Gastroesophageal sphincter (tissue), 4 donors: ENCODE results near the gene ZC3H12D. TPM values are rescaled to one million over a fixed set of nuclear protein-coding genes. Genes with fewer than 3 reads are reported as not detected.
A peak's percentile ranks its signal among the peaks of the same experiment; 100 is the strongest.

Source experiments
- ATAC-seq: fragments of 150-250 bp; one replicate; pipeline ENCODE4 v1.9.1; 2016; ENCODE audit warnings: mild to moderate bottlenecking, moderate library complexity
- H3K27ac ChIP-seq, 4 donors: fragments of 200-600 bp; sonication (generic) in 3 of 4; 1 replicate in 3 of 4; 2 replicates in 1 of 4; pipeline ENCODE4 v1.5.1; 2016 to 2019
- H3K27me3 ChIP-seq: fragments of 200-600 bp; sonication (generic); one replicate; pipeline ENCODE4 v1.5.1; 2019
- H3K36me3 ChIP-seq, 2 donors: fragments of 200-600 bp; sonication (generic); one replicate each; pipeline ENCODE4 v1.5.1; 2019; ENCODE audit warnings: control low read depth in 1 of 2
- H3K4me1 ChIP-seq, 3 donors: fragments of 200-600 bp; sonication (generic); 1 replicate in 2 of 3; 2 replicates in 1 of 3; pipeline ENCODE4 v1.5.1; 2016 to 2019; ENCODE audit warnings: control low read depth in 2 of 3
- H3K4me3 ChIP-seq, 2 donors: fragments of 200-600 bp; sonication (generic); one replicate each; pipeline ENCODE4 v1.5.1; 2019; ENCODE audit warnings: mild to moderate bottlenecking in 1 of 2, moderate library complexity in 1 of 2
- H3K9me3 ChIP-seq, 3 donors: fragments of 200-600 bp; sonication (generic); one replicate each; pipeline ENCODE4 v1.5.1; 2017 to 2019; ENCODE audit warnings: control low read depth in 2 of 3
- CTCF ChIP-seq, 4 experiments: fragments of 200-600 bp in 2 of 4; fragments of 450-650 bp in 2 of 4; sonication (generic) in 1 of 4; IDR thresholded peaks; one replicate each; pipeline ENCODE4 v1.5.1; 2017 to 2019; ENCODE audit warnings: antibody characterized with exemption in 4 of 4, mild to moderate bottlenecking in 2 of 4, moderate library complexity in 2 of 4
- EP300 ChIP-seq: sonication (generic); formaldehyde crosslinking; IDR thresholded peaks from one replicate; pipeline ENCODE4 v1.6.1; 2017; ENCODE audit warnings: antibody characterized with exemption, mild to moderate bottlenecking
- POLR2A ChIP-seq, 2 donors: fragments of 450-650 bp; IDR thresholded peaks; one replicate each; pipeline ENCODE4 v1.6.1; 2017; ENCODE audit warnings: antibody characterized with exemption in 2 of 2, mild to moderate bottlenecking in 2 of 2, moderate library complexity in 1 of 2
- POLR2AphosphoS5 ChIP-seq: sonication (generic); formaldehyde crosslinking; IDR thresholded peaks from one replicate; pipeline ENCODE4 v1.6.1; 2017; ENCODE audit warnings: antibody characterized with exemption
- WGBS, 2 donors: methylation state at CpG; one replicate each; pipeline ENCODE4 v1.1.5; 2018; ENCODE audit warnings: low coverage in 1 of 2; 5-methylcytosine and 5-hydroxymethylcytosine counted together
- total RNA-seq, 4 donors: library from RNA; depleted of rRNA; stranded (reverse); fragments of >200 nt; gene quantifications; one replicate each; pipeline ENCODE4 v1.1.0, GENCODE V29; 2016

The ZC3H12D gene
- total RNA-seq, 4 donors from 2014 or later, result 0.78 to 1.9 (median 1.1) TPM

- H3K27ac ChIP-seq, result no peak overlapping the region
- peak; percentile 25 for ATAC-seq
- H3K27me3 ChIP-seq, result no peaks in the 10 kb centered on the region
- H3K9me3 ChIP-seq, result no peaks in the 10 kb centered on the region
- no peak for TF ChIP-seq EP300
- TF ChIP-seq POLR2AphosphoS5, result no peak
- no peak for TF ChIP-seq POLR2A (IDR thresholded peaks at IDR 0.05)
- no peak for TF ChIP-seq CTCF (IDR thresholded peaks at IDR 0.05)
- H3K4me1 ChIP-seq, result peaks cover 0 to 14% (median 0%) of the 10 kb centered on the region in 3 donors
- 80% methylated on average over 1 of the region's 13 CpGs; no CpG with 5 or more reads in 1 of the 2 donors for WGBS, 2 donors
- no peak overlapping the region for H3K4me3 ChIP-seq
- no peaks in the 10 kb centered on the region for H3K36me3 ChIP-seq
Observed at GRCh38 chr6:149435919-149436586, 48.8 kb downstream of the ZC3H12D start.

GRCh38 chr6:149433881-149434280 is 50.9 kb downstream of the ZC3H12D start:
- ATAC-seq, result peak; percentile 38
- Histone ChIP-seq H3K27me3 (no peaks in the 10 kb centered on the region), H3K4me1 (peaks cover 0 to 14% (median 0%) of the 10 kb centered on the region in 3 donors), H3K36me3 (no peaks in the 10 kb centered on the region), H3K27ac (no peak overlapping the region), H3K4me3 (no peak overlapping the region), H3K9me3 (no peaks in the 10 kb centered on the region)
- TF ChIP-seq POLR2AphosphoS5, result peak; percentile 24
- no peak for TF ChIP-seq POLR2A (IDR thresholded peaks at IDR 0.05)
- 19 to 67% methylated on average over 1 of the region's 1 CpG for WGBS, 2 donors

GRCh38 chr6:149433405-149433804 is 51.4 kb downstream of the ZC3H12D start:
- TF ChIP-seq CTCF (IDR thresholded peaks at IDR 0.05) (no peak), POLR2AphosphoS5 (no peak), EP300 (no peak), POLR2A (IDR thresholded peaks at IDR 0.05) (no peak)
- Histone ChIP-seq H3K4me3 (no peak overlapping the region), H3K36me3 (no peaks in the 10 kb centered on the region), H3K4me1 (peaks cover 0 to 14% (median 0%) of the 10 kb centered on the region in 3 donors), H3K9me3 (no peaks in the 10 kb centered on the region), H3K27me3 (no peaks in the 10 kb centered on the region), H3K27ac (no peak overlapping the region)
- WGBS, 2 donors, result 62 to 75% methylated on average over 1 of the region's 2 CpGs
- no peak for ATAC-seq

GRCh38 chr6:149431905-149432775 is 52.7 kb downstream of the ZC3H12D start:
- WGBS, 2 donors, result 28 to 62% methylated on average over 8 to 18 of the region's 19 CpGs
- H3K27me3 ChIP-seq, result no peaks in the 10 kb centered on the region

More at GRCh38 chr6:149431905-149432775, 52.7 kb downstream of the ZC3H12D start:
- peaks cover 0 to 14% (median 0%) of the 10 kb centered on the region in 3 donors for H3K4me1 ChIP-seq
- peak; percentile 84 for ATAC-seq
- H3K9me3 ChIP-seq, result no peaks in the 10 kb centered on the region
- H3K36me3 ChIP-seq, result no peaks in the 10 kb centered on the region
- H3K27ac ChIP-seq, result no peak overlapping the region
- no peak for TF ChIP-seq POLR2AphosphoS5
- TF ChIP-seq EP300, result no peak
- TF ChIP-seq POLR2A (IDR thresholded peaks at IDR 0.05), result no peak
- TF ChIP-seq CTCF (IDR thresholded peaks at IDR 0.05), result peak; percentile 87 to 97 (median 94)
- no peak overlapping the region for H3K4me3 ChIP-seq
